Kidney capillary endothelial cell (primary cell): ENCODE data around the gene UNC13A.

Experiments used
- DNase-seq: peaks from one replicate; pipeline ENCODE4 v3.0.0-alpha.2; 2018; ENCODE audit warnings: low spot score

UNC13A gene

GRCh38 chr19:17669419-17669818 lies 18.7 kb downstream of the UNC13A start:
- DNase-seq = no peak

GRCh38 chr19:17665058-17665457 lies 23.1 kb downstream of the UNC13A start:
- no peak for DNase-seq

- no peak for DNase-seq
These were observed 28.2 kb downstream of the UNC13A start for GRCh38 chr19:17659996-17660395.

GRCh38 chr19:17658666-17659065 lies 29.5 kb downstream of the UNC13A start:
- no peak for DNase-seq

GRCh38 chr19:17658240-17658639 lies 29.9 kb downstream of the UNC13A start:
- no peak for DNase-seq

- DNase-seq = no peak
These were observed 31.2 kb downstream of the UNC13A start for GRCh38 chr19:17656970-17657369.

- DNase-seq = no peak
These were observed 32.2 kb downstream of the UNC13A start for GRCh38 chr19:17655751-17656472.

DNA sequence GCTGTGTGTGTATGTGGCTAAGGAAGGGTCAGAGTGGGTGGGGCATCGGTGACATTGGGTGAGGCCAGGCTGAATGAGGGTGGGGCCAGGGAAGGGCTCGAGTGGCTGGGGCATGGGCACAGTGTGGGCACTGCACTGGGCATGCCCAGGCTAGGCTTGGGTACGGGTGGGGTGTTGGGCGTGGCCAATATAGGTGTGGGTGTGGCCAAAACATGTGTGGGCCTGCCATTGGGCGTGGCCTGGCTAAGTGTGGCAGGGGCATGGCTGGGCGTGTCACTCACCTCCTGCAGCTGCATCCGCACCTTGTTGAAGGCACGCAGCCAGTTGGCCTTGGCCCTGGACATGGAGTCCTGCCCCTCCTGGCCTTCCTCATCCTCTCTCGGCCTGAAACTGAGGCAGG lies 33.2 kb downstream of the UNC13A start:
- DNase-seq = no peak

- no peak for DNase-seq
These were observed 35.5 kb downstream of the UNC13A start for GRCh38 chr19:17652627-17653026.

- DNase-seq = no peak
These were observed 39.4 kb downstream of the UNC13A start for GRCh38 chr19:17648786-17649185.

DNA sequence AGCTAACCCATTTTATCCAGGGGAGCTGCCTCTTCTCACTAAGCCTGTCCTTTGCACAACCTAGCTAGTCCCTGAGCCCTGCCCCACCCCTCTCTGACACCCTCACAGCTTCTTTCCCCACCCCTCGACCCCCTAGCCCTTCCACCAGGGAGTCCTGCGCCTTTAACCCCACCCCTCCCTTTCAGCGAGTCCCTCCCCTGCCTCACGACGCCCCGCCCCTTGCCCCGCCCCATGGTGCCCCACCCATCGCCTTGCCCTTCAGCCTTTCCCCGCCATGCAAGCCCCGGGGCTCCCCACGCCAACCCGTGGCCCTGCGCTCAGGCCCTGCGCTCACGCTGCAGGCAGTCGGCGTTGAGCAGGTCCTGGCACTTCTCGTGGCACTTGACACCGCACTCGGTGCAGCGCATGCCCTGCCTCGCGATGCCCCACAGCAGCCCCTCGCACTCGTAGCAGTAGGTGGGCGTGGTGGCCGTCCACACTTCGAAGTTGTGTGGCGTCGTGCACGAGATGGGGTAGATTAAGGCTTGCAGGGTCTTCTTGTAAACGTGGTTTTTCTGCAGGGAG lies 40.0 kb downstream of the UNC13A start:
- no peak for DNase-seq

- no peak for DNase-seq
These were observed 40.8 kb downstream of the UNC13A start for GRCh38 chr19:17647071-17648020.

GRCh38 chr19:17646441-17646840 lies 41.7 kb downstream of the UNC13A start:
- no peak for DNase-seq

DNA sequence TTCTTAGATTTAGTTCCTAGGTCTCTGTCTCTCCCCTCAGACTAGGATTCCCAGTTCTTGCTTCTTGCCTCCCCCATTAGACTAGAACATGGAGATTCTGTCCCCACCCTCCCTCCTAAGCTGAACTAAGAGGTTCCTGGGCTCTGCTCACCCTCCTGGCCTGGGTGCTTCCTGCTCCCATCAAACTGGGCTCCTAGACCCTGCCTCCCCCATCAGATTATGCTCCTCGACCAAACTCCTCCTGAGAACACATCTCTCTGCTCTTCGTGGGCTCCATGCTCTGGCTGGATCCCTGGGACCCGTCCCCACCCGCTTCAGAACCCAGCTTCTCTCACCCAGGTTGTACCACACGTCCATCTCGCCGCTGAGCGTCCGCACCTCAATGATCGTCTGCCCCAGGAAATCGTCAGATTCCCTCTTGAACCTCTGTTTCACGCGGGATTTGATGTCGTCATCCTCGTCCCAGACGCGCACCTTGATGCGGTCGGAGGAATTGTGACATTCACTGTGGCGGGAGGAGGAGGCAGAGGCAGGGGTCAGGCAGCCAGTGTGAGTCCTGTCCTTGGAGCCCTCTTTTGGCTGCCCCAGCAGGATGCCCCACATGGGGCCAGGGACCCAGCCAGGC lies 42.7 kb downstream of the UNC13A start:
- no peak for DNase-seq

DNA sequence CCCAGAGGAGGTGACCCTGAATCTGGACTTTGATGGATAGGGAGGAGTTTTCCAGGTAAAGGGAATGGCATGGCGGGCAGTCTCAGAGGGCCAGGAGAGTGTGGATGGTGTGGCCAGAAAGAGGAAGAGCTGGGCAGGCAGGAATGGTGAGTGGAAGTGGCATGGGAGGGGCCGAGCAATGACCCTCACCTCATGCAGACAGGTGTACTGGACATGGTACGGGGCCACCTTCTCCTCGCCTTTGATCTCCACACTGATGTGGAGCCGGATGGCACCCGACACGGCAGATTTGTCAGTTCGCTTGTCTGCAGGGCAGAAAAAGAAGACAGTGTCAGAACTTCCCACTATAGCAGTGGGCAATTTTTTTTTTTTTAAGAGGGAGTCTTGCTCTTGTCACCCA lies 45.5 kb downstream of the UNC13A start:
- DNase-seq = no peak

- DNase-seq = no peak
These were observed 46.3 kb downstream of the UNC13A start for GRCh38 chr19:17641846-17642245.

- no peak for DNase-seq
These were observed 47.0 kb downstream of the UNC13A start for GRCh38 chr19:17641181-17641580.

- DNase-seq = no peak
These were observed 54.5 kb downstream of the UNC13A start for GRCh38 chr19:17633700-17634099.

DNA sequence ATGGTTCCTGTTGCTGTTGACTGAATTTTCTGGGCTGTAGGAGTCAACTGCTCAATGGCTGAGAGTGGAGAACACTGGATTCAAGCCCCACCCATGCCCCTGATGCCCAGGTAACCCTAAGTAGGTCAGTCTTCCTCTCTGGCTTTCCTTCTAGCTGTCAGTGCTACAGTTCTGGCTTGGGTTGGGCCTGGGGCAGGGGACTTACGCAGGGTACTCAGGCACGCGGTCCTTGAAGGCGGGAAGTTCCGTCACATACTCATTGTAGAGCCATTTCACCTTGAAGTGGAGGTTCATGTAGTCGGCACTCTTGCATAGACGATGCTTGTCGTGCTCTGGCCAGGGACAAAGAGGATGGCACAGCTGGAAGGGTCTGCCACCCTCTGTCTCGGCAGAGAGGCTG lies 55.6 kb downstream of the UNC13A start:
- DNase-seq = no peak

DNA sequence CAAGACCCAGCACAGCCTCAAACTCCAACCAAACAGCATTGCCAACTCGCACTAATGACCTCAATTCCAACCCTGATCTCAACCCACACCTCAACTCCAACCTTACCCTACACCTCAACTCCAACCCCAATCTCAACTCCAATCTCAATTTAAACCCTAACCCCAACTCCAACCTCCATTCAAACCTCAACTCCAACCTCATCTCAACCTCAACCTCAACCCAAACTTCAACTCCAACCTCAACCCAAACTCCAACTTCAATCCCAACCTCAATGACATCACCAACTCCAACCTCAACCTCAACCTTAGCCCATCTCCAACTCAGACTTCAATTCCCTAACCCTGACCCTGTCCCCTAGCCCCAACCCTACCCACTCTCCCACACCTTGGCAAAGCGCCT lies 58.4 kb downstream of the UNC13A start:
- DNase-seq = no peak

GRCh38 chr19:17627921-17628320 lies 60.2 kb downstream of the UNC13A start:
- no peak for DNase-seq

DNA sequence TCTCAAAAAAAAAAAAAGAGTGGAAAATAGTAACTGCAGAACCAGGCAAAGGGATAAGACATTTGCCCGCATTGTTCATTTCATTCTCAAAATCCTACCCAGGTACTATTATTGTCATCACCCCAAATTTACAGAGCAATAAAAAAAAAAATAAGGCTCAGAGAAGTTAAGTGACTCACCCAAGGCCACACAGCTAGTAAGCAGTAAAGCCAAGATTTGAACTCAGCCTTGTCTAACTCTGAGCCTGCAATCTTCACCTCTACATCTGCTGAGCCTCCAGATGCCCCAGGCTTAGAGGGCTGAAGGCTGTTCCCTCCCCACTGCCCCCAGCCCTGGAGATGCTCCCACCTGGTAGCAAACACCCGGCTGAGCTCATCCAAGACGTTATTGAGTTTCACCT lies 61.0 kb downstream of the UNC13A start:
- no peak for DNase-seq
